ENCODE measurements around the gene SARDH.

The SARDH gene

GRCh38 chr9:133737774-133738639, at the start of gene SARDH:
Gene SARDH (minus strand): TSS chr9:133738352. CDS start chr9:133734173, 4,179 bp downstream.
- Histone ChIP-seq H3K4me2 (no peak within 1 kb of the TSS), H3K27ac (no peak within 1 kb of the TSS), H2AFZ (ENCODE audit: low read depth) (no peak within 1 kb of the TSS), H3K36me3 (ENCODE audit: insufficient read depth) (no peaks in the 10 kb centered on the region), H3K4me1 (ENCODE audit: low read depth, poor library complexity, severe bottlenecking) (no peaks in the 10 kb centered on the region), H3K79me2 (ENCODE audit: insufficient read depth, low read depth) (no peaks in the 10 kb centered on the region), H4K20me1 (ENCODE audit: insufficient read depth) (no peaks in the 10 kb centered on the region), H3K4me3 (IDR thresholded peaks at IDR 0.05; ENCODE audit: insufficient read depth, low read depth, low read length) (no peak within 1 kb of the TSS), H3K27me3 (ENCODE audit: insufficient read depth, low read depth) (peaks cover 74% of the 10 kb centered on the region), H3K9ac (no peak within 1 kb of the TSS)
- TF ChIP-seq CTCF (conservative IDR thresholded peaks at IDR 0.05; ENCODE audit: low read depth, low read length) = no peak

- no peaks in the 10 kb centered on the region for H3K36me3 ChIP-seq (ENCODE audit: insufficient read depth)
- H3K4me3 ChIP-seq (IDR thresholded peaks at IDR 0.05; ENCODE audit: insufficient read depth, low read depth, low read length) = no peak overlapping the region
- no peak for TF ChIP-seq CTCF (conservative IDR thresholded peaks at IDR 0.05; ENCODE audit: low read depth, low read length)
- no peak overlapping the region for H3K9ac ChIP-seq
- no peaks in the 10 kb centered on the region for H3K4me1 ChIP-seq (ENCODE audit: low read depth, poor library complexity, severe bottlenecking)
- no peak overlapping the region for H3K4me2 ChIP-seq
- no peaks in the 10 kb centered on the region for H3K27me3 ChIP-seq (ENCODE audit: insufficient read depth, low read depth)
- no peaks in the 10 kb centered on the region for H3K79me2 ChIP-seq (ENCODE audit: insufficient read depth, low read depth)
- no peak overlapping the region for H2AFZ ChIP-seq (ENCODE audit: low read depth)
- no peak overlapping the region for H3K27ac ChIP-seq
- H4K20me1 ChIP-seq (ENCODE audit: insufficient read depth) = no peaks in the 10 kb centered on the region
These were observed 49.5 kb upstream of the SARDH start for GRCh38 chr9:133787754-133788025.

GRCh38 chr9:133786907-133787753, 49.0 kb upstream of the SARDH start:
- H3K4me3 ChIP-seq (IDR thresholded peaks at IDR 0.05; ENCODE audit: insufficient read depth, low read depth, low read length) = no peak overlapping the region
- no peak for TF ChIP-seq CTCF (conservative IDR thresholded peaks at IDR 0.05; ENCODE audit: low read depth, low read length)
- H3K79me2 ChIP-seq (ENCODE audit: insufficient read depth, low read depth) = no peaks in the 10 kb centered on the region
- H4K20me1 ChIP-seq (ENCODE audit: insufficient read depth) = no peaks in the 10 kb centered on the region
- no peak overlapping the region for H3K9ac ChIP-seq
- no peaks in the 10 kb centered on the region for H3K4me1 ChIP-seq (ENCODE audit: low read depth, poor library complexity, severe bottlenecking)
- H3K27ac ChIP-seq = no peak overlapping the region
- no peaks in the 10 kb centered on the region for H3K36me3 ChIP-seq (ENCODE audit: insufficient read depth)
- no peak overlapping the region for H3K4me2 ChIP-seq
- H2AFZ ChIP-seq (ENCODE audit: low read depth) = no peak overlapping the region
- no peaks in the 10 kb centered on the region for H3K27me3 ChIP-seq (ENCODE audit: insufficient read depth, low read depth)

- Histone ChIP-seq H3K9ac (no peak overlapping the region), H3K4me3 (IDR thresholded peaks at IDR 0.05; ENCODE audit: insufficient read depth, low read depth, low read length) (no peak overlapping the region), H3K4me1 (ENCODE audit: low read depth, poor library complexity, severe bottlenecking) (no peaks in the 10 kb centered on the region), H3K4me2 (no peak overlapping the region), H3K27me3 (ENCODE audit: insufficient read depth, low read depth) (no peaks in the 10 kb centered on the region), H3K27ac (no peak overlapping the region), H2AFZ (ENCODE audit: low read depth) (no peak overlapping the region), H4K20me1 (ENCODE audit: insufficient read depth) (no peaks in the 10 kb centered on the region), H3K79me2 (ENCODE audit: insufficient read depth, low read depth) (no peaks in the 10 kb centered on the region), H3K36me3 (ENCODE audit: insufficient read depth) (no peaks in the 10 kb centered on the region)
- TF ChIP-seq CTCF (conservative IDR thresholded peaks at IDR 0.05; ENCODE audit: low read depth, low read length) = no peak
These were observed 48.2 kb upstream of the SARDH start for GRCh38 chr9:133786371-133786753.

Data from KMS-11 (cell line).